CD4-positive, alpha-beta T cell treated with Interleukin-4 for 4 hours (primary cell): ENCODE results near the gene IL13.

ENCODE experiments used
- DNase-seq: peaks from one replicate; pipeline ENCODE4 v3.0.0-alpha.2; 2020

IL13 gene

GRCh38 chr5:132673488-132673887 is 15.5 kb downstream of the IL13 start:
- DNase-seq = no peak

GRCh38 chr5:132673939-132674630 is 16.1 kb downstream of the IL13 start, which contains the start of gene IL4:
Gene IL4, plus strand, starts transcription at chr5:132673989. Its CDS starts 62 bp downstream, at chr5:132674051.
- no peak for DNase-seq

- DNase-seq = no peak
Measured at GRCh38 chr5:132674671-132675506, 16.9 kb downstream of the IL13 start.

GRCh38 chr5:132675936-132676689 is 18.1 kb downstream of the IL13 start:
- no peak for DNase-seq

DNA sequence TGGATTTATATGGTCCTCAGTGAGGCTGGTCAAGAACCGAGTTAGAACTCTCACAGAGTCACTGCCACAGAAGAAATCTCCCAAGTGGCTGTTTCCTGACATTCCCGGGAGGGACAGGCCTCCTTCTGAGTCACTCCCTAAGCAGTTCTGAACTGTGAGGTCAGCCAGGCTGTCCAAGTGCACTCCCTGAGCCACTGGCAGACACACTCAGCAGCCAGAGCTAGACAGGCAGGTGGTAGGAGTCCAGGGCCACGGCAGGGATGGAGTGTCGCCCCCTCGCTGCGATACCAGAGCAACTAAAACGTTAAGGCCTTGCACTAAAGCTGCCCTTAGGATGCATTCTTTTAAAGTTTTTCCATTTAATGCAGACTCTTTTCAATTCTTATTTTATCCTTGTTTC is 19.2 kb downstream of the IL13 start:
- DNase-seq = no peak

GRCh38 chr5:132677682-132678400 is 19.9 kb downstream of the IL13 start:
- DNase-seq = no peak

GRCh38 chr5:132678735-132679134 is 20.8 kb downstream of the IL13 start:
- no peak for DNase-seq

GRCh38 chr5:132679166-132679565 is 21.2 kb downstream of the IL13 start:
- no peak for DNase-seq

- no peak for DNase-seq
Measured at GRCh38 chr5:132679717-132680380, 21.9 kb downstream of the IL13 start.

- no peak for DNase-seq
Measured at GRCh38 chr5:132680780-132681475, 23.0 kb downstream of the IL13 start.

- DNase-seq = no peak
Measured at GRCh38 chr5:132681476-132681831, 23.5 kb downstream of the IL13 start.

DNA sequence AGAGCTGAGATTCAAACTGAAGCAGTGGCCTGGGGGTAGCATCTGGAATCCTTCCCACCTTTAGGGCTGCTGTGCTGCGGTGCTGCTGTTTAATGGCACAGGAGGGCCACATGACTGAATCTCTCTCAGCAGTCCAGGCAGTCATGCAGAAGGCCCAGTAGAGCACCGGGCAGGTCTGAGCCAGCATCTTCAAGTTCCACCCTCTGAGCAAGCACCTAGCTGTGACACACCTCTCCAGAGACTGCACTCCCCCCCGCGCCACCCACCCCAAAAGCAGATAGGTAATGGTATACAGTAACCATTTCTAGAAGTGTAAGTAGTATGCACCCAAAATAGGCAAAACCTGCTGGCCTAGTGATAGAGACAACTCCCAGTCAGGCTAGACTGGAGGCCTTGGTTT is 24.0 kb downstream of the IL13 start:
- no peak for DNase-seq

GRCh38 chr5:132684491-132684890 is 26.5 kb downstream of the IL13 start:
- DNase-seq = no peak

GRCh38 chr5:132684922-132685720 is 27.1 kb downstream of the IL13 start:
- no peak for DNase-seq

DNA sequence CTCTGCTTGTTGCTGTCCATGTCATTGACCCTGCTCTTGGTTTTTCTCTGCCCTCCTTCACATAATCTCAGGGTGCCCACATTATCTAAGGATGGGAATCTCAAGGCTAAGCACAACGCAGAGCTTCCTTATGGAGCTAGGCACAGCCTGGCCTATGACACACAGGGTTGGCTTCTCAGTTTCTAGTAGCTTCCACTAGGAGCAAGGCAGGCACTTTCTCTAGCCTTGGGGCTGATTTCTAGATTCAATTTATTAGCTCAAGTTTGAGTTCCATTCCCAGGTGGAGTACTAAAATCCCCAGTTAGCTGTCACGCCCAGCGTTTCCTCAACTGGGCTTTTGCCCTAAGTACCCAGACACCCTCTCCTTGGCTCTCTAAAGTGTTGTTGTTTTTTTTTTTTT is 28.2 kb downstream of the IL13 start:
- DNase-seq = no peak

GRCh38 chr5:132687995-132688394 is 30.0 kb downstream of the IL13 start:
- DNase-seq = peak; percentile 46

DNA sequence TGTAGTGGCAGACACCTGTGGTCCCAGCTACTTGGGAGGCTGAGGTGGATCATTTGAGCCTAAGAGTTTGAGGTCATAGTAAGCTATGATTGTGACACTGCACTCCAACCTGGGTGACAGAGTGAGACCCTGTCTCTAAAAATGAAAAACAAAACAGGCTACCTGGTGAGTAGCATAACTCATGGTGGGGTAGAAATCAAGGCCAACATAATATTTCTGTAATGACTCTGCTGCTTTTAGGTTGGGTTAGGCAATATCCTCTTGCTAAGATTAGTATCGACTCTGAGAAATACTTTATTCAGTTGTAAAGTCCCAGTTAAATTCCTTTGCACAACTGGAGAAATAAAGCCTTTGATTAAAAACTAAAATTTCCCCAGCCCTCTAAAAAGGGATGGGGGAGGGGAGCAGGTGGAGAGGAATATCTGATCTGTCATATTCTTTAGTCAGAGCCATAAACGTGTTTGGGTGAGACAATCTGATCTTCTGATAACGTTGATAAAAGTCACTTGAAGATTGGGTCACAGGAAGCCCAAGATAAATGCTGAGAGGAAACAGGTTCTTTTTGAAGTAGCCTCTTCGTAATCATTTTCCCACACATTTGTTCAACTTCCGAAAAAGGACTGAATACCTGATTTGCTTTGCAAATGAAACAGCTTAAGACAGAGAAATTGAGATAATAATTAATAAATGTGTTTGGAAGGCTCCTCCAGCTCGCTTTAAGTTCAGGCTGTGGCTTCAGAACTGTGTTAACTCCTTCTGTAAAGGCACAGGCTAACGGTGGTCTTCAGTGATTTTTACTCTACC is 30.8 kb downstream of the IL13 start:
- peak; percentile 51 for DNase-seq

DNA sequence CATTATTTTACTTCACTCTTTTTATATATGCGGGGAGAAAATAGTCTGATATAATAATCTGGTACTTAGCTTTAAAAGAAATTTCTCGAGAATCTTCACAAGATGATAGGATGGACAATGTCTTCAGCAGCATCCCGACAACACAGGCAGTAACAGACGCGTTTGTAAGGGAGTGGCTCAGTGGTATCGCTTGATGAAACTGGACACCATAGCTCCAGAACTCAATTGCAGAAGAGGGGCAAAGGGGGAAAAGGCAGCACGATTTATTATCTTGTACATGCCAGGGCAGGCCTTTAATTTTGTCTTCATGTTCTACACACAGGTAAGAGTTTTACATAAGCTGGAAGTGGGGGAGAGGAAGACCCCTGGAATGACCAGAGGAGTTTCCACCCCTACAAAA is 31.5 kb downstream of the IL13 start:
- DNase-seq = no peak

DNA sequence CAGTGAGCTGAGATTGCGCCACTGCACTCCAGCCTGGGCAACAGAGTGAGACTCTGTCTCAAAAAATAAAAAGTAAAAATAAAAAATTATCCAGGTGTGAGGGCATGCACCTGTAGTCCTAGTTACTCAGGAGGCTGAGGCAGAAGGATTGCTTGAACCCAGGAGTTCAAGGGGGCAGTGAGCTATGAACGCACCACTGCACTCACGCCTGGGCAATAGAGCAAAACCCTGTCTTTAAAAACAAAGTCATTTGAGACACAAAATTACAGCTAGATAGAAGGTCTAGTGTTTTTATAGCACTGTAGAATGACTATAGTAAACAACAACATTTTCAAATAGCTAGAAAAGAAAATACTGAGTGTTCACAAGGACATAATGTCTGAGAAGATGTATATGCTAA is 32.2 kb downstream of the IL13 start:
- no peak for DNase-seq
